HL-60/S4 treated with retinoic acid at 250 ng/mL for 4 days and 3 days (cell line): ENCODE results near the gene RAMACL.
"Not testable (repeated sequence)": the region's sequence is repeated elsewhere in the genome, so short reads cannot be mapped to it uniquely, and the experiment has no call there.

Experiments
- in situ Hi-C: fragments of 300-500 bp; cut with MboI; formaldehyde crosslinking; loops from 2 replicates; pipeline ENCODE4 v1.7.0; 2022; ENCODE audit warnings: low sequenced_read_pairs

The RAMACL gene

DNA sequence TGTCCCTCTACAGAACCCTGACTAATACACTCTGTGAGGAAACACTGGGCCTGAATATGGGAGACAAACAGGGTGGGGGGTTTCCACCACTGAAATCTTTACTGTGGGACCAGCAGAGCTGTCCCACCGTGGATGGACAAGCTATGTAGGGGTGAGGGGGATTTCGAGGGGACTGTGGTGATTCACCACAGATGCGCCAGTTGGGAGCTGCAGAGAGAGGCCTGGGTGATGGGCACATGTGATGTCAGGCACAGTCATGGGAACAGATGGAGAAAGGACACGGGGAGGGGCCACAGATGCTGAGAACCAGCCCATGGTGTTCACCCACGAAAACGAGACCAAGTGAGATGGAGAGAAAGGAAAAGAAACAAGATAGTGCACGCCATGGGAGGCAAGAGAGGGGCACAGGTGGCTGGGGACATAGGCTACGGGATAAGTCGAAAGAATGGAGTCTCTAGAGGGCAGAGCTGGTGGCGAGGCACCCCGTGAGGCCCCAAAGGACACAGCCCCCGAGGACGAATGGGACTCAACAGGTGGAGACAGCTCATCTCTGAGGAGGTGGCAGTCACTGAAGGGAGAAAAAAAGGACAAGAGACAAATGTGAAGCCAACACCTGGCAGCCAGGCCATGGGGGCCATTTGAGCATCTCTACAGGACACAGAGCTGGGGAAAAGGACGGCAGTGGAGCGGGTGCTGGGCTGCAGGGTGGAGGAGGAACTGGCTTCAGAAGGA, 10.5 kb upstream of the RAMACL start:
- in situ Hi-C loops, result no loop called here

DNA sequence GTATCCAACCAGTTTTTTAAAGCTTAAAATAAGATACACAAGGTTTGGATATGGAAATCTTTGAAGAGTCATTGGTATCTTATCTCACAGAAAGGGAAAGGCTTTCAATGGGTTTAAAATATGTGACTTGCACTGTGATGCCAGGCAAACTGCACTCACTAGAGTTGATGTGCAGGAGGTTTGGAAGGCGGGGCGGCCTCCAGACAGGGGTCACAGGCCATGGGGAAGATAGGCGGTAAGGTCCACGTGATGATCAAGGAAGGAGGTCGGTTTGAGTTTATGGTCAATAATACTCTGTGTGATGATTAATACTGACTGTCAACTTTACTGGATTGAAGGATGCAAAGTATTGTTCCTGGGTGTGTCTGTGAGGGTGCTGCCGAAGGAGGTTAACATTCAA, 9.5 kb upstream of the RAMACL start:
- in situ Hi-C loops, result no loop called here

DNA sequence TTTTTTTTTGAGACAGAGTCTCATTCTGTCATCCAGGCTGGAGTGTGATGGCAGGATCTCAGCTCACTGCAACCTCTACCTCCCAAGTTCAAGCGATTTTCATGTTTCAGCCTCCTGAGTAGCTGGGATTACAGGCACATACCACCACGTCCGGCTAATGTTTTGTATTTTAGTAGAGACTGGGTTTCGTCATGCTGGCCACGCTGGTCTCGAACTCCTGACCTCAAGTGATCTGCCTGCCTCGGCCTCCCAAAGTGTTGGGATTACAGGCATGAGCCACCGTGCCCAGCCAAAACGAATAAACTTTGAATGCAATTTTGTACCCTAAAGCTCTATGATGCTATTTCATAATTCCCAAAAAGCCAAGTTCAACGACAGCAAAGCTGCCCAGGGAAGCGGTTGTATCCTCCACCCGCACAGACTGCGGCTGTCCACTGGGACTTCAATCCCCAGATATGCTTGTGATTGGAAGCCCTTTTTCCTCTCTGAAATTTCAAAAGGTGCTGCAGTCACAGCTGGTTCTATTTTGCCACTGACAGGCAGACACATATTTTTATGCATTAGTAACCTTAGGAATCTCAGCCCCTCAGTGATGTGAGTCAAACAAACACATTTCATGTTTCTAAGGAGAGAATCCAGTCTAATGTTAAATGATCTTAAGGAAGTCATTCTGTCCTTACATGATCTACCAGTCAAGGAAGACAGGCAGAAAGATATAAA, 8.7 kb upstream of the RAMACL start:
- in situ Hi-C loops, result no loop called here

DNA sequence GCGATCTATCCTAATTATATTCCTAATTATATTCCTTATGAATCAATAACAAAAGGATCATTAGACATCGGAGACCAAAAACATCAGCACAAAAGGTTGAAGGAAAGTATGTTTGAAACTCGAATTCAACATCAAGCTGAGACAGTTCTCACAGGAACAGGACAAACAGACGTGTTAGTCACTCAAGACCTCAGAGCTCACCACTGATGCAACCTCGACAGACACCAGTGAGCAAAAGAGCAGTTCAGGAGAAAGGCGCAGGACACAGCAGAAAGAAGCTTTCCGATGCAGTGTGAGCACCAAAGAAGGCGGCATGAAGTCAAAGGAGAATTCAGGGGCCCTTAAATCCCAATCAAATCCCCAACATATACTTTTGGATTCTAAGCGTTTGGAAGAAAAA, 6.3 kb upstream of the RAMACL start:
- in situ Hi-C loops, result no loop called here

DNA sequence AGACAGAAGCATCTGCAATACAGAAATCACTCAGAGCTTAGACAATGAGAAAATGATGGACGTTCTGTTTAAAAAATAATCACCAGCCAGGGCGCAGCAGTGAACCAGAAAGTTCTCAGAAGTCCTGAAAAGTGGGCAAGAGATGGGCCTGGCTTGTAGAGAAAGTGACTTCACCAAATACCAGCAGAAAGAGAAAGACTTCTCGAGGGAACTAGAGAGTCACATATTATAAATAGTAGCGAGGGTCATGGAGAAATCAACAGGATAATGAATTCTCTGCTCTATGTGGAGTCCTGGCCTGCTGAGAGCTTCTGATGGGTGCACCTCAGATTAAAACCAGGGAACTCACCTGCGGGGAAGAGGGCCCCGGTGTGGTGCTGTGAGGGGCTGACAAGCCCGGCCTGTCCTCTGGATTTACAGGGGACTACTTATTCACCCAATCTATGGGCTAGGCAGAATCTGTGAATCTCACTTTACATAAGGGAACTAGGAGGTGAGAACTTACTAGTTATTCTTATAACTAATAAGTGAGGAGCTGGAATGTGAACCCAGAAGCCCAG, 5.6 kb upstream of the RAMACL start:
- in situ Hi-C loops, result no loop called here

DNA sequence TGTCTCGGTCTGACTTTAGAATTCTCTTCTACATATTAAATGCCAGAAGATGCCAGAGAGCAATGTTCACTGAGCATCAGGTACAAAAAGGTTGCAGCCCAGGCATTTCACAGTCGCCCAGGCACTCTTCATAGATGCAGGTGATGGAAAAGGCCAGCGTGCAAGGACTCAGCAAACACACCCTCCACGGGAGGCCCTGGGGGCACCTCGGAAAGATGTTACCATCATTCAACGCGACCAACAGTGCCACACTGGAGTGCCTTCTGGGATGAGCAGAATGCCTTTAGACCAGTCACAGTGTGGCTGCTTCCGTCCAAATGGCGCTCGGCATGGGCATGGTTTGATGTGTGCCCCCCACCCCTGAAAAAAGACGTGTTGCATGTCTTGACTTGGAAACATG, 4.5 kb upstream of the RAMACL start:
- in situ Hi-C loops, result no loop called here

DNA sequence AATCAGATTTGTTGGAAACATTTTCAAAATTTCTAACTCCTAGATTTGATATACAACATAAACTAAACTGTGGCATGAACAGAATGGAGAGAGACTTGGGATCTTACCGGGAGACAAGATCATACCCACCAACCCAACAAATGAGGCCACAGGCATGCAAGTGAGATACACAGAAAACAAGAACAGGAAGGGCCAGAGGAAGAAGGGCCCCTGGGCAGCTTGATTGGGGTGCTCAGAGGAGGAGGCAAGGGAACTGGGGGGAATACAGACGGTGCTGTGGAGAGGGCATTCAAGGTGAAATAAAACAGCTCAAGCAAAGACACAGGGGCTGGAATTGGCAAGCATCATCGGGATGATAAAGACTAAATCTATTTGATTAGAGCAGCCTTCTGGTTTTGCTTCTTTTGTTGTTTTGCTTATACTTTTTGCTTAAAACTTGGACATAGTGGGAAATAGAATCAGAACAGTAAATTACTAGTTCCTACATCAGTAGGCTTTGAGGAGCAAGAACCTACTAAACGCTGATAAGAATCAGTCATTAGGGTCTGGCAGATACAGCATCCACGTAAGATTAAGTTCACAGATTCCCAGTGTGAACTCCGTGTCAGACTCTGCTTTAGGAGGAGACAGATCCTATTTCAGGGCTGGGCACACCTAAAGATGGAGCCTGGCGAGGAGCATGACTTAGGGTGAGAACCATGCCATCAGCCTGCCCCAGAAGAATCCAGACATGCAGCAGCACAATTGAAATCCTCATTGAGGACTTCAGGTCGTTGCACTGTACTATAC, 3.5 kb upstream of the RAMACL start:
- in situ Hi-C loops, result no loop called here

DNA sequence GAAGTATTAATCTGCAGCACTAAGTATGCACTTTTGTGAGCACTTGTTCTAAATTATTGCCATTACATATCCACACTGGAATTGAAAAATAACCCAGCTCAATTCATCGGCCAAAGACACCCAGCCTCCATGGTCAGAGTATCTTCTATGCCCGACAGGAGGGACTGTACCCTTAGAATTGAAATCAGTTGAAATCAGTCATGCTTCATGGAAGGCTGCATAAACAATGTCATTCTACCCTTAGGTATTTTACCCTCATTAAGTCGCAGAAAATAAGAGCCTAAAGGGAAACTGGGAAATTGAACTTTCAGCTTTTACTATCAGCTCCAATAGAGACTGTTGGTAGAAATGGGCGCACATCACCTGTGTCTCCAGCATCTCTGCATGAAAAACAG, 2.9 kb upstream of the RAMACL start:
- in situ Hi-C loops, result no loop called here

DNA sequence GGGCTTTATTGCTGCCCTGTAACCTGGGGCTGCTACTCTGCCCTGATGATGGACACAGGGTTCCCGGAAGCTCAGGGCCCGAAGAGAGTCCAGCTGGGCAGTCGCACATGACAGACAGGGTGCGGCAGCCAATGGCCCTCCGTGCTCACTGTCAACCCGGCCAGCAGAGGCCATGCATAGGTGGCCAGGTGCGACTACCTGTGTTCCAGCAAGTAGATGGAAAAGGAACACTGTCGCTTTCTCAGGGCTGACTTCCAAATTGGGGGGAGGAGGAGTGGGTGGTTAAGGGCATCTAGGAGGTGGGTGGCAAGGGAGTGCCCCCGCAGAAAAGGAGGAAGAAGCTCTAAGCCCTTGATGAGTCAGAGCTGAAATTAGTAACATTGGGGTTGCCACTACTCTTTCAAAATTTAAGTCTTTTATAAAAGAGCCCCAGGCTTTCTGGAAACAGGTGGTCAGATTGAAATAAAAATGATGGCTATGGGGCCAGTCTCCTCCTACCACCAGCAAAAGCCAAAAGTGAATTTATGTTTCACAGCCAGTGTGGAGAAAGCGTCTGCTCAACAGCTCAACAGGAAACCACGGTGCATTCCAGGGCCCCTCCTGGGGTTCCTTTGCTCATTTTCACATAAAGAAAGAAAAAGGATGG, 2.3 kb upstream of the RAMACL start:
- in situ Hi-C loops, result no loop called here

DNA sequence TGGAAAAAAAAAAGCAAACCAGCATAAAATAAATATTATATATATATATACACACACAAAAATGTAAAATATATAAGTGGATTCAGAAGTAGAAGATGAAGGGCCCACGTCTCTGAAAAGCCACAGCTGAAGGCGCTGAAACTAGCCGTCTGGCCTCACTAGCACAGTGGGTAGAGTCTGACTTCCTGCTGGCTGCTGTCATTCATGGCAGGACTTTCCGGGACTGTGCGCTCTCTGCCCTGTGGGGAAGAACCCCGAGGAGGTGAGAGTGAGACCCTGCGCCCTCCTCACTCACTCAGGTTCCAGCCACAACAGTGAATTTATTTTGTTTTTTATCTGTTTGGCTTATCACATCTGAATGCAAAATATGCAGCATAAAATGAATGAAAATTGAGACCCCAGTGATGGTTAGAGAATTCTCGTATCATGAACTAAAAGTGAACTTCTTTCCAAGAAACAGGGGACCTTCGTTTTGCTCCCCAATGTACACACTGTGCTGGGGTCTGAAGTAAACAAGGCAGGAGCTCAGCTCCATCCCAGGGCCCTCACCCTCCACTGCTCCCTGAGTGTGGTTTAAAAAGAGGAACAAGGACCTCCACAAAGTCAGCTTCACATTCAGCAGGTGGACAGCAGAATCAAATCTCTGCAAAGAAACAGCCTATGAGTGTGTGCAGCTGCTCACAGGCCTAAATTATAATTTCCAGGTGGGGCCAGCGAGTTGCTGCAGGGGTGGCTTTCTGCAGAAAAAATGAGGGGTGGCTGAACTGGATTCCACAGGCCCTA, 1.3 kb upstream of the RAMACL start:
- in situ Hi-C loops, result no loop called here

DNA sequence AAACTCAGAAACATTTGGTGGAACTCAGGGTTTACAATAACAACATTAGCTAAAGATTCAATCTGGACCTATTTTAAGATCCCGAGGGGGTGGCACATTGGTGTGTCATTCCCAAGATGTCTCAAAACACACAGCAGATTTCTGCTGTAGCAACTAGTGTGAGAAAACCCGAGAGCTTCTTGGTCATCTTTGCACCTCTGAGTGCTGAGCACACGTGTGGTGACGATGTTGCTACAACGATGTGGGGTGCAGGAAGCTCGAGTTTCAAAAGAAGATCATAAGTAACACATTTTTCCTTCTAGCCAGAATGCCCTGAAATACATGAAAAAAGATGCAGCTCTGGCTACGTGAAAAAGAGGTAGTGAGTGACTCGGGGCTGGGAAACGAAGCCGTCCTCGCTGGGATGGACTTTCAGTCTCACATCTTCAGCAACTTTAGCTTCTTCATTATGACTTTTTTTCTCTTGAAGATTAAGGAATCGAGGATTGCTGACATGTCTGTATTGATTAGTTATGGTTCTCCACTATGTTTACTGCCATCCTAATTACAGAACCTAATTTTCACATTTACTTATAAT, 1.5 kb downstream of the RAMACL start:
- in situ Hi-C loops, result no loop called here

DNA sequence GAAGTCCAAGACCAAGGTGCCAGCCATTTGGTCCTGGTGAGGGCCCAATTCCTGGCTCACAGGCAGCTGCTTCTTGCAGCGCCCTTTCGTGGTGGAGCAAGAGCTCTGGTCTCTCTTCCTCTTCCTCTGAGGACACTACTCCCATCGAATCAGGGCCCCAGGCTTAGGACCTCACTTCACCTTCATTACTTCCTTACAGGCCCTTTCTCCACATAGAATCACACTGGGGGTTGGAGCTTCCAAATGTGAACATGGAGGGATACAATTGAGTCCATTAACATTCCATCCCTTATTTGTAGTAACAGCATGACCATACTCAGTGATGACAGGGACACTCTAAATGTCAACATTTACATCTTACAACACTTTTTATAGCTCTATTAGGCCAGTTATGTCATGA, 2.3 kb downstream of the RAMACL start:
- in situ Hi-C loops, result no loop called here

DNA sequence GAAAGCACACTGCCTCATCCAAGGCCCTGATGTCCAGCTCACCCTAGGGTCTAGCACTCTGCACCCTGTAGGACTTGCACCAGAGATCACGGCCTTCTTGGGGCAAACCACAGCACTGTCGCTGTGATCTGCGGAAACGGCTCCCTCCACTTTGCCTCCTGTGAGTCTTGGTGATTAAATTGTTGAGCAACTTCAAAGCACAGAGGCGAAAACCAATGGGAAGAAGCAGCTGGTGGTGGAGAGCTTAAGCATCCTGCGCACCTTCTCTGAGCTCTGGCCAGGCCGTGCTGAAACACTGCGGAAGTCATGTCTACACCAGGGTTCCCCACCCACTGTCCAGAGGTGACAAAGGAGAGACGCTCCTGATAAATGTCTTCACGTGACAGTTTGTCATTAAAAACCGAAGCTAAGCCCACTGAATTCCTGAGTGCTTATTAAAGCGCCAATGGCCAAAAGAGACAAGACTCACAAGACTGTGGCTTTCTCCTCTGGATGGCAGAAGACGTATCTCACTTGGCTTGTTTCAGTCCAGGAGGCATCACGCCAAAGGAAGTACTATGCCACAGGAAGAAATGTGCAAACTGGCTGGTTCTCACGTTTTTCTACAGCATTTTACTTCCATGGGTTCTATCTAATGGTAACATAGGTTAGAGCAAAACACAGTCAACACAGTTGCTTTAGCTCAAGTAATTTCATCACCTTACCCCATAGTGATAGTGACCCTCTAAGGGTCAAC, 3.1 kb downstream of the RAMACL start:
- in situ Hi-C loops, result no loop called here

DNA sequence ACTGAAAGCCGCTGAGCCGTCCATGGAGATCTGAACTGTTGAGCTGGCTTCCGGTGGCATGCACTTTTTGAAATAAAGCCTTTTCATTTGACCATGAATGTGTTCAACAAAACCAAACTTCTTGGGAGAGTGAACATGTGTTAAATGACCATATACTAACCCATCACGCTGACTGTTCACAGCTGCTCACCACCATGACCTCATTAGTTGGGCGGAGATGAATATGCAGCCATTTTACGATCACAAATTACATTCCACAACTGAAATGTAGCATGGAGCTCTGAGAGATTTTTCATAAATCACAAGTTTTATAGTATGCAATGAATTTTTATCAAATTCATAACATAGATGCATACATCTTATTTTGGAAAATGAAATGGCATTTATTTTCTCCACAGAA, 4.2 kb downstream of the RAMACL start:
- in situ Hi-C loops, result no loop called here

DNA sequence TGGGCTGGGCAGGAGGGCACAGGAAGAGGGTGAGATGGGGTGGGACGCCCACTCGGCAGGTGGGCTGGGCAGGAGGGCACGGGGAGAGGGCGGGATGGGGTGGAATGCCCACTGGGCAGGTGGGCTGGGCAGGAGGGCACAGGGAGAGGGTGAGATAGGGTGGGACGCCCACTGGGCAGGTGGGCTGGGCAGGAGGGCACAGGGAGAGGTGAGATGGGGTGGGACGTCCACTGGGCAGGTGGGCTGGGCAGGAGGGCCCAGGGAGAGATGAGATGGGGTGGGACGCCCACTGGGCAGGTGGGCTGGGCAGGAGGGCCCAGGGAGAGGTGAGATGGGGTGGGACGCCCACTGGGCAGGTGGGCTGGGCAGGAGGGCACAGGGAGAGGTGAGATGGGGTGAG, 4.7 kb downstream of the RAMACL start:
- in situ Hi-C loops, result not testable (repeated sequence)

DNA sequence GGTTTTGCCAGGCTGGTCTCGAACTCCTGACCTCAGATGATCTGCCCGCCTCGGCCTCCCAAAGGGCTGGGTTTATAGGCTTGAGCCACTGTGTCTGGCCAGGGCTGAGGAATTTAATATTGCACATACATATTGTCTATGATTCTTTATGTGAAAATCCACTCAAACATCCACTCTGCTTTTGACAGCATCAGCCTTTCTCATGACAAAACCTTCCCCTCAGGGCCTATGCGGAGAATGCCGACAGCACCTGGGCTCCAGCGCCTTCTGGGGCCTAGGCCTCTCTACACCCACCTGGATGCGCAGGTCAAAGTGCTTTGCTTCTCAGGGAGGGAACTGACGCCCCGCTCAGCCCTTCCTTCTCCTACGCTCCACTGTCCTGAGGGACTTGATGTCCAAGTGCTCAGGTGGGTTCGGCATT, 5.4 kb downstream of the RAMACL start:
- in situ Hi-C loops, result no loop called here

DNA sequence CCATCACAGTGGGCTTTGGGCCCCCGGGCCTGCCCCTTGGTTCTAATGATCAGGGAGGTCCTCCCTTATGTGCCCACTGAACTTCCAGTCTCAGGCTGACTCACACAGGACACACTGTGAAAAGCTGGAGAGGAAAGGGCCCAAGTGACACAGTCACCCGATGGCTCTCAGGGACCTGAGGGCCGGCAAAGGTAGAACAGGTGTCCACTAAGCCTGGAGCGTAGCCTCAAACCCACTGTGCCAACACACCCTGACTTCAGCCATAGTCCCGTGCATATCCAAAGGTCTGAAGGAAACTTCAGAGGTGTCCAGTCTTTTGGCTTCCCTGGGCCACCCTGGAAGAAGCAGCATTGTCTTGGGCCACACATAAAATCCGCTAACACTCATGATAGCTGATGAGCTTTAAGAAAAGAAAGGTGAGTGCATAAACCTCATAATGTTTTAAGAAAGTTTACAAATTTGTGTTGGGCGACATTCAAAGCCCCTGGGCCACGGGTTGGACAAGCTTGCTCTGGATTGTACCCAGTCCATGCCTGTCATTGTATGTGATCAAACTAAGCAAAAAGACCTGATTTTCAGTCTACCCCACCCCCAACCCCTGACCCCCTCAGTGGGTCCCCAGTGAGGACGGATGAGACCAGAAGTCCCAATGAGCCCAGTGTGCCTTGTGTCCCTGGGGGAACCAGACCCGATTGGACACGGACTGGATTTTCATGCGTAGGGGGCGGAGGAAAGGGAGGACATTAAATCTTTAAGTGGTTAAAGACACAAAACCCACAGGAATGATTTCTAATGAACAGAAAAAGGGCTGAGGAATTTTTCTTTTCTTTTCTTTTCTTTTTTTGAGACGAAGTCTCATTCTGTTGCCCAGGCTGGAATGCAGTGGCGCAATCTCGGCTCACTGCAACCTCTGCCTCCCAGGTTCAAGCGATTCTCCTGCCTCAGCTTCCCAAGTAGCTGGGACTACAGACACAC, 6.1 kb downstream of the RAMACL start:
- in situ Hi-C loops, result no loop called here

DNA sequence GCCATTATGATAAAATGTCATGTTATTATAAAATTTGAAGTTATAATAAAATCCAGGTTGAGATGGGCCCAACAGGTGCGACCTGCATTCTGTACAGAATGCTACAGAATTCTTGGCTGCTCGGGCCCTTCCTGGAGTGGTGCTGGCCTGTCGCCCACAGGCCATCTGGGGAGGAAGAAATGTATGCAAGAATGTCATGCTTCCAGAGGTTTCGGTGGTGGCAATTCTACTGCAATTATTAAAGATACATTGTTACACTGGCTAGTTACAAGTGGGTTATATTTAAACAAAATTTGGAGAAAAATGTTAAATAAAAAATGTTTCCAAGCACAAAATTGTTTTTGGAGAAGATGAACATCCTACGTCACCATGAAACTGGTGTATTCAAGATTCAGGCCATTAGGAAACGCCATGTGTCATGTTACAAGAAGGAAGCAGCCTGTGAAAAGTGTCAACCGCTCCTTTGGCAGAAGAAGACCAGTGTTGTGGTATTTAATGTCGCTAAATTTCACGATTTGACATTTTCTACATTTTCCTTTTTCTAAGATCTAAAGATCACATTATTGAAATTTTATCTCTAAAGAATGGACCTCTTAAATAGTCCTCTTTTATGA, 7.1 kb downstream of the RAMACL start:
- in situ Hi-C loops, result no loop called here
